Caco-2 (cell line): ENCODE measurements around the gene GRIA3. TPM values are rescaled to one million over a fixed set of nuclear protein-coding genes. Genes with fewer than 3 reads are reported as not detected.

Experiments used
- BruUV-seq: library from RNA; stranded (reverse); fragments of 400-500 nt; replicated peaks from 2 replicates; lab custom pipeline; 2021; lab: Mats Ljungman, UMichigan
- CTCF ChIA-PET: fragments of 300-600 bp; sonication (Branson Sonifier 250); formaldehyde crosslinking; loops from one replicate; lab custom pipeline; 2022; ENCODE audit warnings: antibody characterized with exemption; lab: Charles Lee
- POLR2A ChIA-PET: fragments of 300-600 bp; sonication (Branson Sonifier 250); formaldehyde crosslinking; loops from one replicate; lab custom pipeline; 2022; ENCODE audit warnings: antibody characterized with exemption; lab: Charles Lee
- DNase-seq, 2 experiments: peaks; one replicate each; pipeline versions ENCODE4 v3.0.0 to v3.0.0-alpha.2; 2020 to 2022
- H3K27me3 ChIP-seq: replicated peaks from 2 replicates; pipeline ENCODE4 v1.6.0; 2011; ENCODE audit warnings: low read length; ENCODE audit not compliant: control insufficient read depth, insufficient read depth
- H3K36me3 ChIP-seq: 2 replicates; pipeline ENCODE4 v1.5.1; 2011; ENCODE audit warnings: low read length; ENCODE audit not compliant: control insufficient read depth, insufficient read depth
- H3K4me1 ChIP-seq: fragments of 250-450 bp; sonication (Bioruptor Pico); 2 replicates; pipeline ENCODE4 v1.5.1; 2020; ENCODE audit warnings: mild to moderate bottlenecking
- H3K4me3 ChIP-seq: 2 replicates; pipeline ENCODE4 v1.5.1; 2011; ENCODE audit warnings: low read depth, mild to moderate bottlenecking, control low read depth, low read length
- H3K9me3 ChIP-seq: fragments of 250-450 bp; sonication (Bioruptor Pico); 2 replicates; pipeline ENCODE4 v1.5.1; 2020; ENCODE audit warnings: mild to moderate bottlenecking, moderate library complexity
- H3K27ac Mint-ChIP-seq: one replicate; pipeline ENCODE4 v1.8.0; 2022; ENCODE audit warnings: mixed read lengths; ENCODE audit not compliant: unreplicated experiment
- H3K27me3 Mint-ChIP-seq: one replicate; pipeline ENCODE4 v1.8.0; 2022; ENCODE audit warnings: mixed read lengths; ENCODE audit not compliant: insufficient read depth, unreplicated experiment
- H3K36me3 Mint-ChIP-seq: one replicate; pipeline ENCODE4 v1.8.0; 2022; ENCODE audit warnings: mild to moderate bottlenecking, mixed read lengths; ENCODE audit not compliant: insufficient read depth, unreplicated experiment
- H3K4me1 Mint-ChIP-seq: one replicate; pipeline ENCODE4 v1.8.0; 2022; ENCODE audit warnings: low read depth, mixed read lengths; ENCODE audit not compliant: unreplicated experiment
- H3K4me3 Mint-ChIP-seq: one replicate; pipeline ENCODE4 v1.8.0; 2022; ENCODE audit warnings: mild to moderate bottlenecking, moderate library complexity, mixed read lengths; ENCODE audit not compliant: unreplicated experiment
- H3K9me3 Mint-ChIP-seq: one replicate; pipeline ENCODE4 v1.8.0; 2022; ENCODE audit warnings: mixed read lengths; ENCODE audit not compliant: unreplicated experiment
- intact Hi-C: fragments of 100-400 bp; cut with micrococcal nuclease; formaldehyde crosslinking; loops from one replicate; pipeline ENCODE4 v1.10.0; 2022; ENCODE audit not compliant: unreplicated experiment
- total RNA-seq: library from RNA; stranded (reverse); gene quantifications from 2 replicates; pipeline ENCODE4 v1.2.3, GENCODE V29; 2022
- TF ChIP-seq, protein P1 (sequence below), 2 experiments: fragments of 200-600 bp in 1 of 2; IDR thresholded peaks; 1 replicate in 1 of 2; 2 replicates in 1 of 2; pipeline versions ENCODE4 v1.5.1 to v1.8.0; 2011 to 2022; ENCODE audit warnings: antibody characterized with exemption in 1 of 2, control low read depth in 1 of 2, inconsistent platforms in 1 of 2, low read depth in 1 of 2, low read length in 1 of 2, mild to moderate bottlenecking in 1 of 2, moderate library complexity in 1 of 2; ENCODE audit not compliant: insufficient read depth in 1 of 2, severe bottlenecking in 1 of 2, unreplicated experiment in 1 of 2

Gene GRIA3
- total RNA-seq, 1 experiment from 2014 or later = not detected

DNA sequence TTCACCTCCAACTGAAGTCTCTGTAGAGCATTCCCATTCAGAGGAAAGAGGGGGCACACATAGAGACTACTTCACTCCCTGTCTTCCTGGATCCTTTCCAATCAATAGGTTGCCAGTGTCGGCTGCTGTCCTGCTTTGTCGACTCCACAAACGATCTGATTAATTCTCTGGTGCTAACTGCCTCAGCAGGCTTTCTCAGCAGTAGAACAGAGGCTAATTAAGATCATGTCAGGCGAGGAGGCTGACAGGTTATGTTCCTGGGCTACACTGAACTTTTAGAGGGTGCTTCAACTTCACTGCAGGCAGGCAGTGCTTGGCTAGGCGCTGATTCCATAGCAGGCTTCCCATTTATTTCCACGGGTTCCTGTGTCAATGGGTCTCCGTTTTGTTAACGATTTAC lies 79.2 kb downstream of the GRIA3 start:
- Mint-ChIP-seq H3K4me1 (no peaks in the 10 kb centered on the region), H3K27ac (no peak overlapping the region), H3K9me3 (no peaks in the 10 kb centered on the region), H3K4me3 (no peak overlapping the region), H3K27me3 (peaks cover 8% of the 10 kb centered on the region), H3K36me3 (no peaks in the 10 kb centered on the region)
- no peak overlapping the region for H3K4me3 ChIP-seq
- TF ChIP-seq, protein P1, sequence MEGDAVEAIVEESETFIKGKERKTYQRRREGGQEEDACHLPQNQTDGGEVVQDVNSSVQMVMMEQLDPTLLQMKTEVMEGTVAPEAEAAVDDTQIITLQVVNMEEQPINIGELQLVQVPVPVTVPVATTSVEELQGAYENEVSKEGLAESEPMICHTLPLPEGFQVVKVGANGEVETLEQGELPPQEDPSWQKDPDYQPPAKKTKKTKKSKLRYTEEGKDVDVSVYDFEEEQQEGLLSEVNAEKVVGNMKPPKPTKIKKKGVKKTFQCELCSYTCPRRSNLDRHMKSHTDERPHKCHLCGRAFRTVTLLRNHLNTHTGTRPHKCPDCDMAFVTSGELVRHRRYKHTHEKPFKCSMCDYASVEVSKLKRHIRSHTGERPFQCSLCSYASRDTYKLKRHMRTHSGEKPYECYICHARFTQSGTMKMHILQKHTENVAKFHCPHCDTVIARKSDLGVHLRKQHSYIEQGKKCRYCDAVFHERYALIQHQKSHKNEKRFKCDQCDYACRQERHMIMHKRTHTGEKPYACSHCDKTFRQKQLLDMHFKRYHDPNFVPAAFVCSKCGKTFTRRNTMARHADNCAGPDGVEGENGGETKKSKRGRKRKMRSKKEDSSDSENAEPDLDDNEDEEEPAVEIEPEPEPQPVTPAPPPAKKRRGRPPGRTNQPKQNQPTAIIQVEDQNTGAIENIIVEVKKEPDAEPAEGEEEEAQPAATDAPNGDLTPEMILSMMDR (IDR thresholded peaks at IDR 0.05; ENCODE audit: insufficient read depth in 1 of 2, low read depth in 1 of 2, low read length in 1 of 2, severe bottlenecking in 1 of 2, unreplicated experiment in 1 of 2) = no peak
- H3K27me3 ChIP-seq = no peaks in the 10 kb centered on the region
- POLR2A ChIA-PET = no interaction called here
- no peak for DNase-seq
- H3K9me3 ChIP-seq = no peaks in the 10 kb centered on the region
- H3K4me1 ChIP-seq = no peaks in the 10 kb centered on the region
- no peaks in the 10 kb centered on the region for H3K36me3 ChIP-seq
- no TSS peak for BruUV-seq
- CTCF ChIA-PET = no interaction called here
- intact Hi-C loops = no loop called here

DNA sequence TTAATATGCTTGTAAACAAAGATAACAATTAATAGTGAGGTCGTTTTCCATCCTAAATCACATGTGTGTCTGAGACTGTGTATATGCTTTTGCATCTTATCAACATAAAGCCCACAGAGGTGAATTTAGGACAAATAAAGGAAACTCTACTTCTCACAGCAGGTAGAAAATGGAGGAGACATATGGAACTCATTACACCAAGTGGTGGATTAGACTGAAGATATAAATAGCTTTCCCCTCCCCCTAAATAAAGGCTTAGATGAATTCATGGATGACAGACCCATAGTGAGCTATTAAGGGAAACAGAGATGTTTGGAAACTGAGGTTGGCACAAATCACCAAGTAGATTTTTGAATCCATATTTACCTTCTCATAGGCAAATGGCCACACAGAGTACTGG lies 79.7 kb downstream of the GRIA3 start:
- intact Hi-C loops = no loop called here
- Histone ChIP-seq H3K36me3 (no peaks in the 10 kb centered on the region), H3K9me3 (no peaks in the 10 kb centered on the region), H3K4me3 (no peak overlapping the region), H3K27me3 (no peaks in the 10 kb centered on the region), H3K4me1 (no peaks in the 10 kb centered on the region)
- no peak for DNase-seq
- TF ChIP-seq, protein P1 (IDR thresholded peaks at IDR 0.05; ENCODE audit: insufficient read depth in 1 of 2, low read depth in 1 of 2, low read length in 1 of 2, severe bottlenecking in 1 of 2, unreplicated experiment in 1 of 2) = no peak
- no peak overlapping the region for H3K4me3 Mint-ChIP-seq
- H3K9me3 Mint-ChIP-seq = no peaks in the 10 kb centered on the region
- no peaks in the 10 kb centered on the region for H3K4me1 Mint-ChIP-seq
- H3K27ac Mint-ChIP-seq = no peak overlapping the region
- ChIA-PET CTCF (no interaction called here), POLR2A (no interaction called here)
- no TSS peak for BruUV-seq
- H3K27me3 Mint-ChIP-seq = peaks cover 8% of the 10 kb centered on the region
- H3K36me3 Mint-ChIP-seq = no peaks in the 10 kb centered on the region

DNA sequence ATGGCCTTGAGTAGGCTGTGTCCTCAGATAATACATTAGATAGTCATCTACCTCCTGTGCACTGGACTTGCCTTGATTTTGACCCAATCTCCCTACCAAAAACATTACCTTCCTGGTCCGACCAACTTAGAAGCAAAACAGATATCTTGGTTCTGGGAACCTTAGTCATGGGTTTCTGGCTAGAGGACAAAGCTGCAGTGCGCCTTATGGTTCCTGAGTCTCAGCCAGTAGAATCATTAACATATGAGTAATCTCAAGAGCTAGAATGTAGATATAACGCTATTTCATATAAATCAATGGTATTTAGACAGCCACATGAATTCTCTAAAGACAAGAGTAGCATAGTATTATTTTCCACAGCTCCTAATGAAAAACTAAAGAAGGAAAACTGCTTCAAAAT lies 83.1 kb downstream of the GRIA3 start:
- POLR2A ChIA-PET = no interaction called here
- H3K4me1 ChIP-seq = no peaks in the 10 kb centered on the region
- TF ChIP-seq, protein P1 (IDR thresholded peaks at IDR 0.05; ENCODE audit: insufficient read depth in 1 of 2, low read depth in 1 of 2, low read length in 1 of 2, severe bottlenecking in 1 of 2, unreplicated experiment in 1 of 2) = no peak
- no TSS peak for BruUV-seq
- H3K27ac Mint-ChIP-seq = no peak overlapping the region
- no peaks in the 10 kb centered on the region for H3K4me1 Mint-ChIP-seq
- H3K27me3 Mint-ChIP-seq = peaks cover 4% of the 10 kb centered on the region
- H3K36me3 Mint-ChIP-seq = no peaks in the 10 kb centered on the region
- H3K4me3 Mint-ChIP-seq = no peak overlapping the region
- H3K9me3 ChIP-seq = no peaks in the 10 kb centered on the region
- H3K9me3 Mint-ChIP-seq = no peaks in the 10 kb centered on the region
- DNase-seq = no peak
- H3K36me3 ChIP-seq = no peaks in the 10 kb centered on the region
- intact Hi-C loops = no loop called here
- CTCF ChIA-PET = no interaction called here
- no peak overlapping the region for H3K4me3 ChIP-seq
- H3K27me3 ChIP-seq = no peaks in the 10 kb centered on the region
